Transverse colon (tissue), 4 donors: Measurements from ENCODE around the gene SOWAHA. TPM values are rescaled to one million over a fixed set of nuclear protein-coding genes. Genes with fewer than 3 reads are reported as not detected.

Source experiments
- DNase-seq: peaks from one replicate; pipeline ENCODE4 v3.0.0-alpha.2; 2019
- H3K27ac ChIP-seq, 4 donors: fragments of 200-600 bp; sonication (generic); 2 replicates each; pipeline ENCODE4 v1.5.1; 2016 to 2018; ENCODE audit warnings: inconsistent platforms in 4 of 4
- H3K27me3 ChIP-seq: fragments of 200-600 bp; sonication (generic); 2 replicates; pipeline ENCODE4 v1.5.1; 2017; ENCODE audit warnings: inconsistent platforms
- H3K36me3 ChIP-seq, 4 donors: fragments of 200-600 bp; sonication (generic); 2 replicates each; pipeline ENCODE4 v1.5.1; 2017 to 2019; ENCODE audit warnings: inconsistent platforms in 4 of 4
- H3K4me1 ChIP-seq, 4 donors: fragments of 200-600 bp; sonication (generic); 2 replicates each; pipeline ENCODE4 v1.5.1; 2017 to 2020; ENCODE audit warnings: inconsistent platforms in 4 of 4
- H3K4me3 ChIP-seq, 4 donors: fragments of 200-600 bp; sonication (generic); 1 replicate in 1 of 4; 2 replicates in 3 of 4; pipeline versions ENCODE4 v1.5.1 to v1.6.1; 2017 to 2019; ENCODE audit warnings: inconsistent platforms in 4 of 4
- H3K9me3 ChIP-seq, 2 donors: fragments of 200-600 bp; sonication (generic); 2 replicates each; pipeline ENCODE4 v1.5.1; 2017 to 2019; ENCODE audit warnings: inconsistent platforms in 2 of 2
- EP300 ChIP-seq: sonication (generic); formaldehyde crosslinking; IDR thresholded peaks from one replicate; pipeline ENCODE4 v1.6.1; 2017; ENCODE audit warnings: antibody characterized with exemption, low read depth
- POLR2A ChIP-seq: fragments of 450-650 bp; IDR thresholded peaks from one replicate; pipeline ENCODE4 v1.6.1; 2016; ENCODE audit warnings: antibody characterized with exemption, mild to moderate bottlenecking, moderate library complexity
- POLR2AphosphoS5 ChIP-seq, 3 donors: sonication (generic); formaldehyde crosslinking; IDR thresholded peaks; one replicate each; pipeline ENCODE4 v1.6.1; 2016; ENCODE audit warnings: antibody characterized with exemption in 3 of 3
- WGBS, 2 donors: methylation state at CpG; one replicate each; pipeline ENCODE4 v1.1.5; 2018; ENCODE audit warnings: low coverage in 1 of 2; 5-methylcytosine and 5-hydroxymethylcytosine counted together
- in situ Hi-C, 4 donors: fragments of 200-750 bp; cut with MboI; loops; one replicate each; pipeline versions ENCODE4 v1.15.0 to v1.15.1; 2017; ENCODE audit warnings: low sequenced_read_pairs in 3 of 4, low pct_ligation_motif_present in 1 of 4, low pct_unique_long_range_greater_than_20kb in 1 of 4
- intact Hi-C: fragments of 100-400 bp; cut with DNase I; formaldehyde crosslinking; loops from one replicate; pipeline ENCODE4 v1.15.1; 2023; ENCODE audit warnings: low total_unique reads
- total RNA-seq, 4 donors: library from RNA; depleted of rRNA; stranded (reverse); fragments of >200 nt; gene quantifications; one replicate each; pipeline ENCODE4 v1.1.0, GENCODE V29; 2016
- TF ChIP-seq, protein P1 (sequence below), 5 experiments: fragments of 200-600 bp in 3 of 5; fragments of 450-650 bp in 2 of 5; sonication (generic) in 3 of 5; IDR thresholded peaks; 1 replicate in 2 of 5; 2 replicates in 3 of 5; pipeline ENCODE4 v1.5.1; 2016 to 2017; ENCODE audit warnings: antibody characterized with exemption in 5 of 5, inconsistent platforms in 3 of 5, mild to moderate bottlenecking in 2 of 5, moderate library complexity in 1 of 5

The SOWAHA gene
- total RNA-seq, 4 donors from 2014 or later: 35.2 to 93.5 (median 76.0) TPM

DNA sequence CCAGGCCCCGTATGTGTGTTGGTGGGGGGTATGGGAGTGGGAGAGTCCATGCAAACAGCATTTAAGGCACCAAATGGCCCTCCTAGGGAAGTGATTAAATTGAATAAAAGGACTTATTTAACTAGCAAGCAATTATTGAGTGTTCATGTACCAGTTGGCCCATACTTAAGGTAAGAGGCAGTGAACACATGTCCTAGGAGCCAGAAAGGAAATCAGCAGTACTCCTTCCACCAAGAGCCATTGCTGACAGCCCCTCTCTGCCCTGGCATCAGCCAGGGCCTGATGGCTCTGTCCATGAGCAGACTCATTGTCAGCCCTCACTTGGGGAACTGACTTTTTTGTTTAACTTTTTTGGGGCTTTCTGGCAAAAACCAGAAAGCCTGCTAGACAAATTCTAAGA, 27.8 kb downstream of the SOWAHA start:
- intact Hi-C loops (no loop called here), in situ Hi-C loops (loop anchor here in 1 of 4 donors (25.0 kb wide), 1 partner anchor 454 kb away; no protein-coding TSS in a partner anchor)
- H3K27ac ChIP-seq: peak overlapping the region; percentile 86 to 92 (median 88)
- H3K9me3 ChIP-seq: no peaks in the 10 kb centered on the region
- no peaks in the 10 kb centered on the region for H3K27me3 ChIP-seq
- TF ChIP-seq POLR2A (no peak), POLR2AphosphoS5 (IDR thresholded peaks at IDR 0.05) (no peak), EP300 (no peak)
- TF ChIP-seq, protein P1, sequence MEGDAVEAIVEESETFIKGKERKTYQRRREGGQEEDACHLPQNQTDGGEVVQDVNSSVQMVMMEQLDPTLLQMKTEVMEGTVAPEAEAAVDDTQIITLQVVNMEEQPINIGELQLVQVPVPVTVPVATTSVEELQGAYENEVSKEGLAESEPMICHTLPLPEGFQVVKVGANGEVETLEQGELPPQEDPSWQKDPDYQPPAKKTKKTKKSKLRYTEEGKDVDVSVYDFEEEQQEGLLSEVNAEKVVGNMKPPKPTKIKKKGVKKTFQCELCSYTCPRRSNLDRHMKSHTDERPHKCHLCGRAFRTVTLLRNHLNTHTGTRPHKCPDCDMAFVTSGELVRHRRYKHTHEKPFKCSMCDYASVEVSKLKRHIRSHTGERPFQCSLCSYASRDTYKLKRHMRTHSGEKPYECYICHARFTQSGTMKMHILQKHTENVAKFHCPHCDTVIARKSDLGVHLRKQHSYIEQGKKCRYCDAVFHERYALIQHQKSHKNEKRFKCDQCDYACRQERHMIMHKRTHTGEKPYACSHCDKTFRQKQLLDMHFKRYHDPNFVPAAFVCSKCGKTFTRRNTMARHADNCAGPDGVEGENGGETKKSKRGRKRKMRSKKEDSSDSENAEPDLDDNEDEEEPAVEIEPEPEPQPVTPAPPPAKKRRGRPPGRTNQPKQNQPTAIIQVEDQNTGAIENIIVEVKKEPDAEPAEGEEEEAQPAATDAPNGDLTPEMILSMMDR (IDR thresholded peaks at IDR 0.05): no peak
- 43 to 80% methylated on average over 1 of the region's 1 CpG for WGBS, 2 donors
- DNase-seq: no peak
- H3K4me3 ChIP-seq: no peak overlapping the region
- no peaks in the 10 kb centered on the region for H3K36me3 ChIP-seq
- H3K4me1 ChIP-seq: peaks cover 14 to 55% (median 42%) of the 10 kb centered on the region in 4 donors

DNA sequence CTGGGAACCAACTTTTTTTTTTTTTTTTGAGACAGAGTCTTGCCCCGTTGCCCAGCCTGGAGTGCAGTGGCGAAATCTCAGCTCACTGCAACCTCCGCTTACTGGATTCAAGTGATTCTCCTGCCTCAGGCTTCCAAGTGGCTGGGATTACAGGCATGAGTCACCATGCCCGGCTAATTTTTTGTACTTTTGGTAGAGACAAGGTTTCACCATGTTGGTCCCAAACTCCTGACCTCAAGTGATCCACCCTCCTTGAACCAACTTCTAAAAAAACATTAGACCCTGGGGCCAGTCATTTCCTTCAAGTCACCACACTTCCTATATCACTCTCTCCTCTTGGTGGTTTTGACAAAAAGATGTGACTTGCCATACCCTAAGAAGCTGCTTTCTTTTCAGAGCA, 28.2 kb downstream of the SOWAHA start:
- Histone ChIP-seq H3K27me3 (no peaks in the 10 kb centered on the region), H3K36me3 (no peaks in the 10 kb centered on the region), H3K27ac (peak overlapping the region; percentile 86 to 92 (median 88)), H3K4me1 (peaks cover 14 to 50% (median 42%) of the 10 kb centered on the region in 4 donors), H3K4me3 (no peak overlapping the region), H3K9me3 (no peaks in the 10 kb centered on the region)
- 88% methylated on average over 4 of the region's 4 CpGs; no CpG with 5 or more reads in 1 of the 2 donors for WGBS, 2 donors
- intact Hi-C loops (no loop called here), in situ Hi-C loops (loop anchor here in 1 of 4 donors (25.0 kb wide), 1 partner anchor 454 kb away; no protein-coding TSS in a partner anchor)
- no peak for TF ChIP-seq POLR2A
- TF ChIP-seq EP300: no peak
- TF ChIP-seq POLR2AphosphoS5 (IDR thresholded peaks at IDR 0.05): no peak
- TF ChIP-seq, protein P1 (IDR thresholded peaks at IDR 0.05): no peak
- DNase-seq: no peak

DNA sequence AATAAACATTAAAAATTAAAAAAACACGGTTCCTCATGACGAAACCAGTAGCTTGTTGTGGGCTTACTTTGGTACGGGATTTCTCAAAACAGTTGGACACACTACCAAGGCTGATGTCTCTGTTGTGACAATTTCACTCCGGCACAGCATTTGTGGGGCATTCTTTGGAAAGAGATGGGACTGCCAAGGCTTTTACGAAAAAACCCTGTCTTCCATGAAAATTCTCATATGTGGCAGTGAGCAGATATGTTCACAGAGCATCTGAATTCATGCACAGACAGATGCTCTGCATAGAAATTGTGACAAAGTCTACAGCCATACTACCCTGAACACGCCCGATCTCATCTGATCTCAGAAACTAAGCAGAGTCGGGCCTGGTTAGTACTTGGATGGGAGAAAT, 35.2 kb downstream of the SOWAHA start:
- in situ Hi-C loops: loop anchor here in 1 of 4 donors (25.0 kb wide), 1 partner anchor 461 kb away; no protein-coding TSS in a partner anchor

DNA sequence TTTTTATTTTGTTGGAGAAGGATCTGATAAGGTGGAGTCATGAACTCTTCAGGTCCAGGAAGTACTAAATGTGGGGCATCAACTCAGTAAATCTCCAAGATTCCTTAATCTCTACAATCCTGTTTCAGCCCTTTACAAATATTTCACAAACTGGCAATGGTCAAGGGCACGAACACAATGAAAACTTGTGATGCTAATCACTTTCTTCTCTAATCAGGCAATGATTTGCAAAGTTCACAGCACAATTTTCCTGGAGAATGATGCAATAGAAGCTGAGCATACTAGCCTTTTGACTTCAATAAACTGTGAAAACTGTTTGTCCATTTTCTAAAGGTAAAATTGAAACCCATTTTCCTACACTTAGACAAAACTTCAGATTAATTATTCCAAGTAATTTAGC, 36.2 kb downstream of the SOWAHA start:
- in situ Hi-C loops (loop anchor here in 1 of 4 donors (25.0 kb wide), 1 partner anchor 462 kb away; no protein-coding TSS in a partner anchor), intact Hi-C loops (no loop called here)
- Histone ChIP-seq H3K27me3 (no peaks in the 10 kb centered on the region), H3K4me3 (no peak overlapping the region), H3K36me3 (no peaks in the 10 kb centered on the region), H3K4me1 (no peaks in the 10 kb centered on the region), H3K27ac (no peak overlapping the region), H3K9me3 (no peaks in the 10 kb centered on the region)
- TF ChIP-seq, protein P1 (IDR thresholded peaks at IDR 0.05): no peak
- TF ChIP-seq EP300 (no peak), POLR2AphosphoS5 (IDR thresholded peaks at IDR 0.05) (no peak)
- 22 to 48% methylated on average over 1 of the region's 1 CpG for WGBS, 2 donors
- no peak for DNase-seq

More for the DNA sequence above, 35.2 kb downstream of the SOWAHA start:
- TF ChIP-seq, protein P1 (IDR thresholded peaks at IDR 0.05): no peak
- TF ChIP-seq POLR2A: no peak
- TF ChIP-seq POLR2AphosphoS5 (IDR thresholded peaks at IDR 0.05): no peak
- TF ChIP-seq EP300: no peak
- DNase-seq: no peak
- Histone ChIP-seq H3K9me3 (no peaks in the 10 kb centered on the region), H3K36me3 (no peaks in the 10 kb centered on the region), H3K4me1 (no peaks in the 10 kb centered on the region), H3K27ac (no peak overlapping the region), H3K4me3 (no peak overlapping the region), H3K27me3 (no peaks in the 10 kb centered on the region)
- intact Hi-C loops: no loop called here
- 95 to 100% methylated on average over 4 to 8 of the region's 8 CpGs for WGBS, 2 donors
